Small intestine (tissue), 16 donors: ENCODE results near the gene CADPS2. TPM values are rescaled to one million over a fixed set of nuclear protein-coding genes. Genes with fewer than 3 reads are reported as not detected.

Experiments used
- DNase-seq, 2 donors: peaks; one replicate each; pipeline versions ENCODE4 v3.0.0 to v3.0.0-alpha.2; 2013
- FAIRE-seq: peaks from 2 replicates; lab custom pipeline; 2012; peaks lifted over from hg19 to GRCh38; lab: Jason Lieb, UNC
- H3K27ac ChIP-seq, 3 donors: one replicate each; pipeline ENCODE4 v1.5.1; 2013; ENCODE audit warnings: low read length in 2 of 3, mild to moderate bottlenecking in 2 of 3, control low read depth in 1 of 3, inconsistent platforms in 1 of 3, low read depth in 1 of 3, moderate library complexity in 1 of 3
- H3K27me3 ChIP-seq, 3 donors: one replicate each; pipeline ENCODE4 v1.6.1; 2013; ENCODE audit warnings: low read length in 3 of 3, inconsistent platforms in 1 of 3; ENCODE audit not compliant: control insufficient read depth in 3 of 3, insufficient read depth in 3 of 3
- H3K36me3 ChIP-seq, 3 donors: one replicate each; pipeline ENCODE4 v1.6.1; 2013; ENCODE audit warnings: low read length in 3 of 3, inconsistent platforms in 1 of 3, low read depth in 1 of 3, mild to moderate bottlenecking in 1 of 3, moderate library complexity in 1 of 3; ENCODE audit not compliant: control insufficient read depth in 3 of 3, insufficient read depth in 2 of 3
- H3K4me1 ChIP-seq, 3 donors: one replicate each; pipeline ENCODE4 v1.6.1; 2013; ENCODE audit warnings: low read length in 2 of 3, inconsistent platforms in 1 of 3, low read depth in 1 of 3, mild to moderate bottlenecking in 1 of 3, moderate library complexity in 1 of 3; ENCODE audit not compliant: control insufficient read depth in 3 of 3, insufficient read depth in 2 of 3
- H3K4me3 ChIP-seq, 3 donors: one replicate each; pipeline ENCODE4 v1.5.1; 2013; ENCODE audit warnings: low read length in 3 of 3, control low read depth in 1 of 3, inconsistent platforms in 1 of 3, low read depth in 1 of 3, mild to moderate bottlenecking in 1 of 3, moderate library complexity in 1 of 3
- H3K9me3 ChIP-seq, 2 donors: one replicate each; pipeline ENCODE4 v1.6.1; 2013; ENCODE audit warnings: low read depth in 1 of 2, low read length in 1 of 2; ENCODE audit not compliant: control insufficient read depth in 2 of 2, insufficient read depth in 1 of 2
- WGBS, 3 donors: extraction: QIAGEN DNeasy Blood & Tissue Kit; methylation state at CpG; one replicate each; pipeline ENCODE4 v1.1.7; 2013; 5-methylcytosine and 5-hydroxymethylcytosine counted together
- long read RNA-seq, 10 donors: transcript quantifications; one replicate each; lab custom pipeline, GENCODE V29; 2026
- polyA plus RNA-seq, 4 donors: library from polyadenylated mRNA; stranded (reverse) in 3 of 4; unstranded in 1 of 4; fragments of 200-250 nt in 3 of 4; fragments of 120-200 nt in 1 of 4; gene quantifications; one replicate each; pipeline versions ENCODE4 v1.2.1 to v1.2.3, GENCODE V29; 2013
- donor health status: healthy with polysubstance abuse.
- donor health status: control.
- donor health status: control.
- donor health status: Bipolar disorder and iron deficiency.
- donor health status: healthy.

The CADPS2 gene
- polyA plus RNA-seq = 10 to 100 TPM; 11.3 to 26.6 (median 14.8) TPM
- long read RNA-seq, donor 1 = 0 reads
- long read RNA-seq, donor 2 = 0 reads
- long read RNA-seq, donor 3 = 0 reads
- long read RNA-seq, donor 4 = 0 reads
- long read RNA-seq, donor 5 = 0 reads
- long read RNA-seq, donor 6 = 0 reads
- long read RNA-seq, donor 7 = 0 reads
- long read RNA-seq, donor 8 = 0 reads
- long read RNA-seq, donor 9 = 0 reads
- long read RNA-seq, donor 10 = 0 reads

GRCh38 chr7:122886357-122887081 lies at the start of gene CADPS2:
TSS of gene CADPS2 (minus strand) at chr7:122886460. CDS start at chr7:122886337, 123 bp downstream.
- FAIRE-seq (no peak), DNase-seq (peak; percentile 93 to 94)
- 1% methylated on average over 60 to 73 of the region's 73 CpGs for WGBS, 3 donors
- H3K4me3 ChIP-seq = peak within 1 kb of the TSS; percentile 48 to 82 (median 81)
- no peaks in the 10 kb centered on the region for H3K27me3 ChIP-seq
- H3K27ac ChIP-seq = peak within 1 kb of the TSS; percentile 75 to 91 (median 82)
- H3K4me1 ChIP-seq = peaks cover 0 to 12% (median 2%) of the 10 kb centered on the region in 3 donors
- H3K9me3 ChIP-seq = no peaks in the 10 kb centered on the region
- H3K36me3 ChIP-seq = no peaks in the 10 kb centered on the region

- no peaks in the 10 kb centered on the region for H3K4me1 ChIP-seq
- no peak overlapping the region for H3K4me3 ChIP-seq
- FAIRE-seq (no peak), DNase-seq (no peak)
- H3K27ac ChIP-seq = no peak overlapping the region
- H3K27me3 ChIP-seq = no peaks in the 10 kb centered on the region
- no peaks in the 10 kb centered on the region for H3K9me3 ChIP-seq
- no peaks in the 10 kb centered on the region for H3K36me3 ChIP-seq
Measured at GRCh38 chr7:122935620-122936019, 49.4 kb upstream of the CADPS2 start.

GRCh38 chr7:122919643-122920181 lies 33.5 kb upstream of the CADPS2 start:
- Histone ChIP-seq H3K27ac (no peak overlapping the region), H3K9me3 (no peaks in the 10 kb centered on the region), H3K4me1 (no peaks in the 10 kb centered on the region), H3K27me3 (no peaks in the 10 kb centered on the region), H3K4me3 (no peak overlapping the region), H3K36me3 (no peaks in the 10 kb centered on the region)
- FAIRE-seq = no peak
- no peak for DNase-seq

- no peaks in the 10 kb centered on the region for H3K9me3 ChIP-seq
- FAIRE-seq = no peak
- no peaks in the 10 kb centered on the region for H3K4me1 ChIP-seq
- DNase-seq = no peak
- H3K36me3 ChIP-seq = no peaks in the 10 kb centered on the region
- WGBS, 3 donors = 81 to 84% (median 81%) methylated on average over 9 of the region's 9 CpGs
- no peak overlapping the region for H3K27ac ChIP-seq
- no peaks in the 10 kb centered on the region for H3K27me3 ChIP-seq
- no peak overlapping the region for H3K4me3 ChIP-seq
Measured at GRCh38 chr7:122914812-122915211, 28.6 kb upstream of the CADPS2 start.

GRCh38 chr7:122913608-122914007 lies 27.3 kb upstream of the CADPS2 start:
- 81 to 84% (median 82%) methylated on average over 15 of the region's 15 CpGs for WGBS, 3 donors
- no peak for FAIRE-seq
- no peaks in the 10 kb centered on the region for H3K9me3 ChIP-seq
- H3K27me3 ChIP-seq = no peaks in the 10 kb centered on the region
- no peaks in the 10 kb centered on the region for H3K36me3 ChIP-seq
- no peak for DNase-seq
- H3K27ac ChIP-seq = no peak overlapping the region
- no peak overlapping the region for H3K4me3 ChIP-seq
- no peaks in the 10 kb centered on the region for H3K4me1 ChIP-seq

- DNase-seq = no peak
- Histone ChIP-seq H3K27me3 (no peaks in the 10 kb centered on the region), H3K27ac (no peak overlapping the region), H3K9me3 (no peaks in the 10 kb centered on the region), H3K36me3 (no peaks in the 10 kb centered on the region), H3K4me3 (no peak overlapping the region), H3K4me1 (no peaks in the 10 kb centered on the region)
- no peak for FAIRE-seq
- WGBS, 3 donors = 73 to 85% (median 81%) methylated on average over 5 of the region's 5 CpGs
Measured at GRCh38 chr7:122902751-122903495, 16.7 kb upstream of the CADPS2 start.

GRCh38 chr7:122901250-122901649 lies 15.0 kb upstream of the CADPS2 start:
- H3K27ac ChIP-seq = no peak overlapping the region
- FAIRE-seq (no peak), DNase-seq (no peak)
- no peak overlapping the region for H3K4me3 ChIP-seq
- H3K9me3 ChIP-seq = no peaks in the 10 kb centered on the region
- H3K36me3 ChIP-seq = no peaks in the 10 kb centered on the region
- 46 to 64% (median 64%) methylated on average over 3 of the region's 3 CpGs for WGBS, 3 donors
- no peaks in the 10 kb centered on the region for H3K4me1 ChIP-seq
- no peaks in the 10 kb centered on the region for H3K27me3 ChIP-seq

GRCh38 chr7:122896509-122896908 lies 10.2 kb upstream of the CADPS2 start:
- Histone ChIP-seq H3K4me1 (no peaks in the 10 kb centered on the region), H3K4me3 (no peak overlapping the region), H3K36me3 (no peaks in the 10 kb centered on the region), H3K27me3 (no peaks in the 10 kb centered on the region), H3K27ac (no peak overlapping the region), H3K9me3 (no peaks in the 10 kb centered on the region)
- FAIRE-seq (no peak), DNase-seq (no peak)
- WGBS, 3 donors = 40 to 51% (median 49%) methylated on average over 2 of the region's 2 CpGs
